HepG2 (cell line): ENCODE measurements around the gene HSPB6. TPM values are rescaled to one million over a fixed set of nuclear protein-coding genes. Genes with fewer than 3 reads are reported as not detected.

Source experiments
- ARID2 ChIP-seq: sonication (generic); formaldehyde crosslinking; IDR thresholded peaks from 2 replicates; pipeline ENCODE4 v1.8.1; 2022; ENCODE audit warnings: mild to moderate bottlenecking, missing genetic modification reagents, borderline replicate concordance
- DMAP1 ChIP-seq: IDR thresholded peaks from 2 replicates; pipeline ENCODE4 v1.6.1; 2016
- DNMT3B ChIP-seq: conservative IDR thresholded peaks from 2 replicates; pipeline ENCODE4 v1.6.1; 2016; ENCODE audit warnings: missing biosample characterization, control low read depth
- HINFP ChIP-seq: sonication (generic); formaldehyde crosslinking; IDR thresholded peaks from 2 replicates; pipeline ENCODE4 v1.4.0; 2020; ENCODE audit warnings: low read depth, mild to moderate bottlenecking, missing genetic modification reagents
- HIVEP1 ChIP-seq: sonication (generic); formaldehyde crosslinking; IDR thresholded peaks from 2 replicates; pipeline ENCODE4 v1.4.0; 2020; ENCODE audit warnings: mild to moderate bottlenecking, missing genetic modification reagents
- MBD4 ChIP-seq: IDR thresholded peaks from 2 replicates; pipeline ENCODE4 v1.6.1; 2012; ENCODE audit warnings: low read length, inconsistent platforms, borderline replicate concordance
- NFKBIZ ChIP-seq: IDR thresholded peaks from 2 replicates; pipeline ENCODE4 v1.6.1; 2018; ENCODE audit warnings: missing genetic modification reagents, missing compliant biosample characterization
- NR2F1 ChIP-seq, 2 experiments: fragments of 450-650 bp in 1 of 2; formaldehyde crosslinking in 1 of 2; IDR thresholded peaks; 2 replicates each; pipeline versions ENCODE4 v1.5.0 to v1.6.1; 2016 to 2020; ENCODE audit warnings: mild to moderate bottlenecking in 1 of 2, missing compliant biosample characterization in 1 of 2, missing genetic modification reagents in 1 of 2, moderate library complexity in 1 of 2
- PLRG1 ChIP-seq: fragments of 450-650 bp; conservative IDR thresholded peaks from 2 replicates; pipeline ENCODE4 v1.6.1; 2016
- POGK ChIP-seq: sonication (generic); formaldehyde crosslinking; conservative IDR thresholded peaks from 2 replicates; pipeline ENCODE4 v1.8.0; 2022; ENCODE audit warnings: mild to moderate bottlenecking, moderate library complexity, missing genetic modification reagents
- POLR2AphosphoS2 ChIP-seq: IDR thresholded peaks from 2 replicates; pipeline ENCODE4 v1.6.1; 2011; ENCODE audit warnings: low read depth, low read length, improper control_type of control experiment
- PREB ChIP-seq: sonication (generic); formaldehyde crosslinking; IDR thresholded peaks from 2 replicates; pipeline ENCODE4 v1.4.0; 2020; ENCODE audit warnings: missing genetic modification reagents
- RBM22 ChIP-seq: fragments of 200-400 bp; formaldehyde crosslinking; optimal IDR thresholded peaks from 2 replicates; pipeline ENCODE3; 2017; ENCODE audit warnings: mild to moderate bottlenecking, low read length, moderate library complexity
- TARDBP ChIP-seq: sonication (generic); formaldehyde crosslinking; IDR thresholded peaks from 2 replicates; pipeline ENCODE4 v1.8.0; 2022; ENCODE audit warnings: mild to moderate bottlenecking, missing genetic modification reagents
- TBL1XR1 ChIP-seq: fragments of 150-350 bp; IDR thresholded peaks from 2 replicates; pipeline ENCODE4 v1.6.1; 2014; ENCODE audit warnings: borderline replicate concordance, low read length; ENCODE audit not compliant: partially characterized antibody
- TCF7 ChIP-seq: sonication (generic); IDR thresholded peaks from 2 replicates; pipeline ENCODE4 v1.6.1; 2016; ENCODE audit warnings: antibody characterized with exemption, low read depth
- ZBTB21 ChIP-seq: sonication (generic); formaldehyde crosslinking; IDR thresholded peaks from 2 replicates; pipeline ENCODE4 v1.4.0; 2020; ENCODE audit warnings: missing genetic modification reagents
- ZBTB44 ChIP-seq: sonication (generic); formaldehyde crosslinking; IDR thresholded peaks from 2 replicates; pipeline ENCODE4 v1.4.0; 2020; ENCODE audit warnings: missing genetic modification reagents
- ZFX ChIP-seq: sonication (generic); formaldehyde crosslinking; IDR thresholded peaks from 2 replicates; pipeline ENCODE4 v1.4.0; 2020; ENCODE audit warnings: mild to moderate bottlenecking, low read depth, missing genetic modification reagents, moderate library complexity
- ZNF414 ChIP-seq: sonication (generic); formaldehyde crosslinking; IDR thresholded peaks from 2 replicates; pipeline ENCODE4 v1.5.0; 2020; ENCODE audit warnings: missing genetic modification reagents
- ZNF446 ChIP-seq: sonication (generic); formaldehyde crosslinking; IDR thresholded peaks from 2 replicates; pipeline ENCODE4 v1.5.0; 2020; ENCODE audit warnings: mild to moderate bottlenecking, missing genetic modification reagents
- ZNF580 ChIP-seq: IDR thresholded peaks from 2 replicates; pipeline ENCODE4 v1.6.1; 2016; ENCODE audit warnings: low read depth, borderline replicate concordance
- ZNF644 ChIP-seq: IDR thresholded peaks from 2 replicates; pipeline ENCODE4 v1.6.1; 2016; ENCODE audit warnings: low read depth
- ZNF891 ChIP-seq: sonication (generic); formaldehyde crosslinking; IDR thresholded peaks from 2 replicates; pipeline ENCODE4 v1.5.0; 2020; ENCODE audit warnings: mild to moderate bottlenecking, missing genetic modification reagents
- polyA plus RNA-seq, 8 experiments: library from polyadenylated mRNA; depleted of rRNA in 3 of 8; stranded (reverse) in 7 of 8; unstranded in 1 of 8; fragments of >200 nt; fragmentation: Illumina TruSeq in 4 of 8; extraction: Trizol in 4 of 8; gene quantifications; 2 replicates each; pipeline versions ENCODE4 v1.2.1 to v1.2.3, GENCODE V29; 2011 to 2016; ENCODE audit warnings: low read depth in 4 of 8, missing spikeins in 1 of 8, mixed read lengths in 1 of 8; ENCODE audit not compliant: insufficient read depth in 1 of 8
- total RNA-seq, 5 experiments: library from RNA; depleted of rRNA; stranded (reverse); fragments of >200 nt; fragmentation: Illumina TruSeq; extraction: Trizol; gene quantifications; 2 replicates each; pipeline ENCODE4 v1.2.3, GENCODE V29; 2016; ENCODE audit warnings: low read depth in 1 of 5

HSPB6 gene
- total and polyA plus RNA-seq, 2 of the 13 experiments (the other 11 are each of a cell fraction or from before 2014, with no cell fraction given), result 0.18 TPM; not detected in 1

GRCh38 chr19:35744430-35745327 is 12.2 kb downstream of the HSPB6 start (continued):
- TF ChIP-seq PLRG1 (no peak), POGK (peak; percentile 73; the same call in 1 of the 2 replicates), TCF7 (no peak), ARID2 (CRISPR knock-in tag) (no peak), DMAP1 (no peak), NR2F1 (CRISPR knock-in tag; IDR thresholded peaks at IDR 0.05) (no peak), TBL1XR1 (no peak), RBM22 (no peak), ZBTB21 (CRISPR knock-in tag) (no peak), DNMT3B (no peak), HIVEP1 (no peak), ZBTB44 (CRISPR knock-in tag) (no peak), POLR2AphosphoS2 (no peak), ZNF446 (CRISPR knock-in tag) (no peak), TARDBP (CRISPR knock-in tag) (no peak), ZNF644 (no peak), ZNF414 (no peak), ZNF891 (CRISPR knock-in tag) (peak; percentile 21; the same call in 1 of the 2 replicates), HINFP (CRISPR knock-in tag) (no peak), MBD4 (no peak), ZNF580 (CRISPR knock-in tag) (no peak), NFKBIZ (CRISPR knock-in tag) (no peak), PREB (CRISPR knock-in tag) (no peak), ZFX (CRISPR knock-in tag) (no peak)
